K562 (cell line): ENCODE data around the gene CSNK1A1.

Source experiments
- CCAR2 ChIP-seq: fragments of 200-400 bp; formaldehyde crosslinking; IDR thresholded peaks from 2 replicates; pipeline ENCODE4 v1.6.1; 2017; ENCODE audit warnings: mild to moderate bottlenecking, low read depth, low read length
- HLTF ChIP-seq: fragments of 450-650 bp; IDR thresholded peaks from 2 replicates; pipeline ENCODE4 v1.6.1; 2016
- LCOR ChIP-seq: sonication (generic); formaldehyde crosslinking; IDR thresholded peaks from 2 replicates; pipeline ENCODE4 v1.8.0; 2022; ENCODE audit warnings: mild to moderate bottlenecking, missing genetic modification reagents
- MXI1 ChIP-seq: IDR thresholded peaks from 2 replicates; pipeline ENCODE4 v1.6.1; 2011; ENCODE audit warnings: low read depth, mild to moderate bottlenecking, improper control_type of control experiment, low read length
- PTRF ChIP-seq: fragments of 450-650 bp; IDR thresholded peaks from 2 replicates; pipeline ENCODE4 v1.6.1; 2016; ENCODE audit warnings: mild to moderate bottlenecking, missing genetic modification characterization, missing compliant biosample characterization
- SIN3A ChIP-seq, 2 experiments: fragments of 150-350 bp in 1 of 2; IDR thresholded peaks; 2 replicates each; pipeline ENCODE4 v1.6.1; 2011 to 2016; ENCODE audit warnings: borderline replicate concordance in 2 of 2, low read depth in 2 of 2, low read length in 2 of 2, mild to moderate bottlenecking in 2 of 2, moderate library complexity in 2 of 2; ENCODE audit not compliant: control insufficient read depth in 1 of 2
- SMC3 ChIP-seq: conservative IDR thresholded peaks from 2 replicates; pipeline ENCODE4 v1.6.1; 2011; ENCODE audit warnings: low read depth, low read length, improper control_type of control experiment; ENCODE audit not compliant: insufficient read depth
- ZFP36 ChIP-seq: fragments of 150-350 bp; IDR thresholded peaks from 2 replicates; pipeline ENCODE4 v1.6.1; 2018; ENCODE audit warnings: low read length, low read depth; ENCODE audit not compliant: partially characterized antibody
- TF ChIP-seq, protein P1 (sequence below), 3 experiments: IDR thresholded peaks in 2 of 3; conservative IDR thresholded peaks in 1 of 3; 2 replicates each; pipeline ENCODE4 v1.5.1; 2011 to 2012; ENCODE audit warnings: low read length in 3 of 3, mild to moderate bottlenecking in 3 of 3, control low read depth in 2 of 3, improper control_type of control experiment in 1 of 3, inconsistent platforms in 1 of 3, low read depth in 1 of 3, mixed read lengths in 1 of 3, moderate library complexity in 1 of 3; ENCODE audit not compliant: insufficient read depth in 2 of 3
- TF ChIP-seq, protein P2 (sequence below): conservative IDR thresholded peaks from 2 replicates; pipeline ENCODE4 v1.6.1; 2011; ENCODE audit warnings: low read depth, mild to moderate bottlenecking, low read length; ENCODE audit not compliant: control insufficient read depth
- TF ChIP-seq, protein P3 (sequence below), 2 experiments: fragments of 450-650 bp in 1 of 2; sonication (generic) in 1 of 2; formaldehyde crosslinking in 1 of 2; IDR thresholded peaks in 1 of 2; conservative IDR thresholded peaks in 1 of 2; 2 replicates each; pipeline versions ENCODE4 v1.6.1 to v1.8.1; 2016 to 2023; ENCODE audit warnings: mild to moderate bottlenecking in 2 of 2, moderate library complexity in 2 of 2, inconsistent platforms in 1 of 2, missing genetic modification reagents in 1 of 2
- TF ChIP-seq, protein P4 (sequence below), 2 experiments: fragments of 450-650 bp; formaldehyde crosslinking in 1 of 2; IDR thresholded peaks; 2 replicates each; pipeline versions ENCODE4 v1.4.0 to v1.6.1; 2014 to 2020; ENCODE audit warnings: mild to moderate bottlenecking in 2 of 2, borderline replicate concordance in 1 of 2, low read depth in 1 of 2

DNA sequence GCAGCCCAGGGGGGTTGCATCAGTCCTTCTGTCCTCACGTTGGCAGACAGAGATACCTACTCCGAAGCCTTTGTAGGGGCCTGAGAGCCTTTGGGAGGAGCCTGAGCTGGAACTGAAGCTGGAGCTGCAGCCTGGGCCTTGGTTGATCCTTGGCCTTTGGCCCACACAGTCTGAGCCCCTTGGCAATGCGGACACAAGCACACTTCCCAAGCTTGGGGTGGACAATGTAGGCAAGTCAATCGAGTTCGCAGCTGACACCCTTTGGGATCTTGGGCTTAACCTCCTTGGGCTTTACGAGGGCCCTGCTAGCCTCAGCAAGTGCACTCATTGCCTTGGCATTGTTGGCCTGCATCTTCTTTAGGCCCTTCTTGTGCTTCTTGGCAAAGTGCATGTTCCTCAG lies 5.9 kb downstream of the CSNK1A1 start:
- TF ChIP-seq HLTF (no peak), LCOR (CRISPR knock-in tag) (no peak), MXI1 (no peak), PTRF (tag) (no peak), CCAR2 (no peak), ZFP36 (no peak), SIN3A (IDR thresholded peaks at IDR 0.05; ENCODE audit: borderline replicate concordance in 2 of 2, control insufficient read depth in 1 of 2, low read depth in 2 of 2, low read length in 2 of 2) (no peak), SMC3 (no peak)
- TF ChIP-seq, protein P1, sequence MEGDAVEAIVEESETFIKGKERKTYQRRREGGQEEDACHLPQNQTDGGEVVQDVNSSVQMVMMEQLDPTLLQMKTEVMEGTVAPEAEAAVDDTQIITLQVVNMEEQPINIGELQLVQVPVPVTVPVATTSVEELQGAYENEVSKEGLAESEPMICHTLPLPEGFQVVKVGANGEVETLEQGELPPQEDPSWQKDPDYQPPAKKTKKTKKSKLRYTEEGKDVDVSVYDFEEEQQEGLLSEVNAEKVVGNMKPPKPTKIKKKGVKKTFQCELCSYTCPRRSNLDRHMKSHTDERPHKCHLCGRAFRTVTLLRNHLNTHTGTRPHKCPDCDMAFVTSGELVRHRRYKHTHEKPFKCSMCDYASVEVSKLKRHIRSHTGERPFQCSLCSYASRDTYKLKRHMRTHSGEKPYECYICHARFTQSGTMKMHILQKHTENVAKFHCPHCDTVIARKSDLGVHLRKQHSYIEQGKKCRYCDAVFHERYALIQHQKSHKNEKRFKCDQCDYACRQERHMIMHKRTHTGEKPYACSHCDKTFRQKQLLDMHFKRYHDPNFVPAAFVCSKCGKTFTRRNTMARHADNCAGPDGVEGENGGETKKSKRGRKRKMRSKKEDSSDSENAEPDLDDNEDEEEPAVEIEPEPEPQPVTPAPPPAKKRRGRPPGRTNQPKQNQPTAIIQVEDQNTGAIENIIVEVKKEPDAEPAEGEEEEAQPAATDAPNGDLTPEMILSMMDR (IDR thresholded peaks at IDR 0.05 in 2 of 3, conservative IDR thresholded peaks at IDR 0.05 in 1 of 3; ENCODE audit: insufficient read depth in 2 of 3, low read depth in 1 of 3, low read length in 3 of 3): no peak
- TF ChIP-seq, protein P2, sequence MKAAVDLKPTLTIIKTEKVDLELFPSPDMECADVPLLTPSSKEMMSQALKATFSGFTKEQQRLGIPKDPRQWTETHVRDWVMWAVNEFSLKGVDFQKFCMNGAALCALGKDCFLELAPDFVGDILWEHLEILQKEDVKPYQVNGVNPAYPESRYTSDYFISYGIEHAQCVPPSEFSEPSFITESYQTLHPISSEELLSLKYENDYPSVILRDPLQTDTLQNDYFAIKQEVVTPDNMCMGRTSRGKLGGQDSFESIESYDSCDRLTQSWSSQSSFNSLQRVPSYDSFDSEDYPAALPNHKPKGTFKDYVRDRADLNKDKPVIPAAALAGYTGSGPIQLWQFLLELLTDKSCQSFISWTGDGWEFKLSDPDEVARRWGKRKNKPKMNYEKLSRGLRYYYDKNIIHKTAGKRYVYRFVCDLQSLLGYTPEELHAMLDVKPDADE: no peak
- TF ChIP-seq, protein P3, sequence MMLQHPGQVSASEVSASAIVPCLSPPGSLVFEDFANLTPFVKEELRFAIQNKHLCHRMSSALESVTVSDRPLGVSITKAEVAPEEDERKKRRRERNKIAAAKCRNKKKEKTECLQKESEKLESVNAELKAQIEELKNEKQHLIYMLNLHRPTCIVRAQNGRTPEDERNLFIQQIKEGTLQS (IDR thresholded peaks at IDR 0.05): no peak
- TF ChIP-seq, protein P3 (CRISPR knock-in tag; conservative IDR thresholded peaks at IDR 0.05): no peak
- TF ChIP-seq, protein P4, sequence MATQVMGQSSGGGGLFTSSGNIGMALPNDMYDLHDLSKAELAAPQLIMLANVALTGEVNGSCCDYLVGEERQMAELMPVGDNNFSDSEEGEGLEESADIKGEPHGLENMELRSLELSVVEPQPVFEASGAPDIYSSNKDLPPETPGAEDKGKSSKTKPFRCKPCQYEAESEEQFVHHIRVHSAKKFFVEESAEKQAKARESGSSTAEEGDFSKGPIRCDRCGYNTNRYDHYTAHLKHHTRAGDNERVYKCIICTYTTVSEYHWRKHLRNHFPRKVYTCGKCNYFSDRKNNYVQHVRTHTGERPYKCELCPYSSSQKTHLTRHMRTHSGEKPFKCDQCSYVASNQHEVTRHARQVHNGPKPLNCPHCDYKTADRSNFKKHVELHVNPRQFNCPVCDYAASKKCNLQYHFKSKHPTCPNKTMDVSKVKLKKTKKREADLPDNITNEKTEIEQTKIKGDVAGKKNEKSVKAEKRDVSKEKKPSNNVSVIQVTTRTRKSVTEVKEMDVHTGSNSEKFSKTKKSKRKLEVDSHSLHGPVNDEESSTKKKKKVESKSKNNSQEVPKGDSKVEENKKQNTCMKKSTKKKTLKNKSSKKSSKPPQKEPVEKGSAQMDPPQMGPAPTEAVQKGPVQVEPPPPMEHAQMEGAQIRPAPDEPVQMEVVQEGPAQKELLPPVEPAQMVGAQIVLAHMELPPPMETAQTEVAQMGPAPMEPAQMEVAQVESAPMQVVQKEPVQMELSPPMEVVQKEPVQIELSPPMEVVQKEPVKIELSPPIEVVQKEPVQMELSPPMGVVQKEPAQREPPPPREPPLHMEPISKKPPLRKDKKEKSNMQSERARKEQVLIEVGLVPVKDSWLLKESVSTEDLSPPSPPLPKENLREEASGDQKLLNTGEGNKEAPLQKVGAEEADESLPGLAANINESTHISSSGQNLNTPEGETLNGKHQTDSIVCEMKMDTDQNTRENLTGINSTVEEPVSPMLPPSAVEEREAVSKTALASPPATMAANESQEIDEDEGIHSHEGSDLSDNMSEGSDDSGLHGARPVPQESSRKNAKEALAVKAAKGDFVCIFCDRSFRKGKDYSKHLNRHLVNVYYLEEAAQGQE (IDR thresholded peaks at IDR 0.05; ENCODE audit: borderline replicate concordance): no peak
- TF ChIP-seq, protein P4 (CRISPR knock-in tag; IDR thresholded peaks at IDR 0.05; ENCODE audit: low read depth): no peak
